Lower leg skin (tissue), 4 donors: ENCODE results near the gene GEN1. TPM values are rescaled to one million over a fixed set of nuclear protein-coding genes. Genes with fewer than 3 reads are reported as not detected.

Experiments
- DNase-seq, 2 donors: peaks; one replicate each; pipeline ENCODE4 v3.0.0-alpha.2; 2019; ENCODE audit warnings: low spot score in 2 of 2
- H3K4me3 ChIP-seq: fragments of 200-600 bp; sonication (generic); 2 replicates; pipeline ENCODE4 v1.5.1; 2017; ENCODE audit warnings: mild to moderate bottlenecking, low read depth; ENCODE audit not compliant: poor library complexity, severe bottlenecking
- CTCF ChIP-seq, 3 donors: fragments of 450-650 bp; IDR thresholded peaks; one replicate each; pipeline ENCODE4 v1.5.1; 2016; ENCODE audit warnings: antibody characterized with exemption in 3 of 3, mild to moderate bottlenecking in 3 of 3, moderate library complexity in 2 of 3
- POLR2A ChIP-seq, 2 donors: fragments of 450-650 bp; IDR thresholded peaks; one replicate each; pipeline ENCODE4 v1.6.1; 2016 to 2017; ENCODE audit warnings: antibody characterized with exemption in 2 of 2, mild to moderate bottlenecking in 1 of 2, moderate library complexity in 1 of 2
- WGBS, 2 donors: methylation state at CpG; one replicate each; pipeline ENCODE4 v1.1.5; 2018; 5-methylcytosine and 5-hydroxymethylcytosine counted together
- intact Hi-C: fragments of 100-400 bp; cut with DNase I; formaldehyde crosslinking; loops from one replicate; pipeline ENCODE4 v1.15.0; 2023; ENCODE audit warnings: low total_unique reads
- total RNA-seq, 4 donors: library from RNA; depleted of rRNA; stranded (reverse); fragments of >200 nt; gene quantifications; one replicate each; pipeline ENCODE4 v1.1.0, GENCODE V29; 2016

The GEN1 gene
- total RNA-seq, 4 donors from 2014 or later = 4.9 to 10.6 (median 5.3) TPM

- no peak for DNase-seq
- 96% methylated on average over 4 of the region's 4 CpGs for WGBS, 2 donors
- intact Hi-C loops = no loop called here
- no peak overlapping the region for H3K4me3 ChIP-seq
- TF ChIP-seq CTCF (IDR thresholded peaks at IDR 0.05) = no peak
- TF ChIP-seq POLR2A (IDR thresholded peaks at IDR 0.05) = no peak
Observed at GRCh38 chr2:17768894-17769293, 15.0 kb downstream of the GEN1 start.

GRCh38 chr2:17771956-17772355 lies 18.0 kb downstream of the GEN1 start:
- H3K4me3 ChIP-seq = no peak overlapping the region
- intact Hi-C loops = no loop called here
- 91 to 92% methylated on average over 2 of the region's 2 CpGs for WGBS, 2 donors
- DNase-seq = no peak
- TF ChIP-seq POLR2A (IDR thresholded peaks at IDR 0.05) = no peak
- TF ChIP-seq CTCF (IDR thresholded peaks at IDR 0.05) = no peak

DNA sequence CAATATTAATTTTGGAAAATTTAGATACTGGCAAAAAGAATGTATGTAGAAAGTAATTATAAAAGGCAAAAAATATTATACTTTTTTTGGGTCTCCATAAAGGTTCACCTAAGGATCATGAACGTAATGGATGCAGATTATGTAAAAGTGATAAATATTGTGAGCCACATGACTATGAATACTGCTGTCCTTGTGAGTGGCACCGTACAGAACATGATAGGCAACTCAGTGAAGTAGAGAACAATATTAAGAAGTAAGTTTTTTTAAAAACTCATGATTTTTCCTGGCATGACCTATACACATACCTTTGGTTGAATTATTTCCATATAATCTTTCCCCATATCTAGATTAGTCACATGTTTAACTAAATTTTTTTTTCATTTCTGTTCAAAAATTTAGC lies 18.6 kb downstream of the GEN1 start:
- intact Hi-C loops = no loop called here
- no peak for DNase-seq
- H3K4me3 ChIP-seq = no peak overlapping the region
- 92 to 95% methylated on average over 2 of the region's 2 CpGs for WGBS, 2 donors
- no peak for TF ChIP-seq POLR2A (IDR thresholded peaks at IDR 0.05)
- no peak for TF ChIP-seq CTCF (IDR thresholded peaks at IDR 0.05)

GRCh38 chr2:17780546-17780945 lies 26.6 kb downstream of the GEN1 start:
- intact Hi-C loops = no loop called here
- no peak overlapping the region for H3K4me3 ChIP-seq
- WGBS, 2 donors = 75 to 85% methylated on average over 1 of the region's 1 CpG
- no peak for DNase-seq
- no peak for TF ChIP-seq CTCF (IDR thresholded peaks at IDR 0.05)
- no peak for TF ChIP-seq POLR2A (IDR thresholded peaks at IDR 0.05)

DNA sequence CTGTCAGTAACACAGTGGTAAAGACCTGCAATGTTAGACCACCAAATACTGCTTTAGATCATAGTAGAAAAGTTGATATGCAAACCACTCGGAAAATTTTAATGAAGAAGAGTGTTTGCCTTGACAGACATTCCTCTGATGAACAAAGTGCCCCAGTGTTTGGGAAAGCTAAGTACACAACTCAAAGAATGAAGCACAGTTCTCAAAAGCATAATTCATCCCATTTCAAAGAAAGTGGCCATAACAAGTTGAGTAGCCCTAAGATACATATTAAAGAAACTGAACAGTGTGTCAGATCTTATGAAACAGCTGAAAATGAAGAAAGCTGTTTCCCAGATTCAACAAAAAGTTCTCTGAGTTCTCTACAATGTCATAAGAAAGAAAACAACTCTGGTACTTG lies 27.5 kb downstream of the GEN1 start:
- no peak for DNase-seq
- WGBS, 2 donors = 84 to 94% methylated on average over 1 of the region's 1 CpG
- H3K4me3 ChIP-seq = no peak overlapping the region
- TF ChIP-seq CTCF (IDR thresholded peaks at IDR 0.05) (no peak), POLR2A (IDR thresholded peaks at IDR 0.05) (no peak)
- intact Hi-C loops = no loop called here

- WGBS, 2 donors = 75 to 78% methylated on average over 3 of the region's 3 CpGs
- TF ChIP-seq POLR2A (IDR thresholded peaks at IDR 0.05) (no peak), CTCF (IDR thresholded peaks at IDR 0.05) (no peak)
Observed at GRCh38 chr2:17786727-17787126, 32.8 kb downstream of the GEN1 start.

More at GRCh38 chr2:17786727-17787126, 32.8 kb downstream of the GEN1 start:
- DNase-seq = no peak
- intact Hi-C loops = no loop called here
- no peak overlapping the region for H3K4me3 ChIP-seq
